ENCODE data around the gene PRKCI.

DNA sequence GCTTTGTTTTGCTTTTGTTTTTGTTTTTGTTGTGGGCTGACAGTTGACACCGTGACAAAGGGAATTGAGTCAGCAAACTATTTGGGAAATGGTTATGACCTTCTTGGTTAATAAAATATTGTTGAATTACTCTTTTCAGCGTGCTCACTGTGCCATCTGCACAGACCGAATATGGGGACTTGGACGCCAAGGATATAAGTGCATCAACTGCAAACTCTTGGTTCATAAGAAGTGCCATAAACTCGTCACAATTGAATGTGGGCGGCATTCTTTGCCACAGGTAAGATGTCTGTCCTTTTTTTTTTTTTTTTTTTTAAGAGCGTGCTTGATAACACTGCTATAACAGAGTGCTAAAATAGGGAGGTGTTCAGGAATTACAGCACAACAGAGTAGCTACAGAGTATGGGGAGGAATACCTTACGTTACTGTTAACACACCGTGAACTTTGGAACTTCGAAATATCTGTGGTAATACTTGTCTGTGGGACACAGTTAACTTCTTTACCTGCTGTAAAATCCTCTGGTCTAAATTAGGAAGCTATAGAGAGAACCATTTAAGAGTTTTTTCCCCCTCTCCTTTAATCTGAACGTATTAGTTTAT is 48.2 kb downstream of the PRKCI start:
- TF ChIP-seq, protein P1, sequence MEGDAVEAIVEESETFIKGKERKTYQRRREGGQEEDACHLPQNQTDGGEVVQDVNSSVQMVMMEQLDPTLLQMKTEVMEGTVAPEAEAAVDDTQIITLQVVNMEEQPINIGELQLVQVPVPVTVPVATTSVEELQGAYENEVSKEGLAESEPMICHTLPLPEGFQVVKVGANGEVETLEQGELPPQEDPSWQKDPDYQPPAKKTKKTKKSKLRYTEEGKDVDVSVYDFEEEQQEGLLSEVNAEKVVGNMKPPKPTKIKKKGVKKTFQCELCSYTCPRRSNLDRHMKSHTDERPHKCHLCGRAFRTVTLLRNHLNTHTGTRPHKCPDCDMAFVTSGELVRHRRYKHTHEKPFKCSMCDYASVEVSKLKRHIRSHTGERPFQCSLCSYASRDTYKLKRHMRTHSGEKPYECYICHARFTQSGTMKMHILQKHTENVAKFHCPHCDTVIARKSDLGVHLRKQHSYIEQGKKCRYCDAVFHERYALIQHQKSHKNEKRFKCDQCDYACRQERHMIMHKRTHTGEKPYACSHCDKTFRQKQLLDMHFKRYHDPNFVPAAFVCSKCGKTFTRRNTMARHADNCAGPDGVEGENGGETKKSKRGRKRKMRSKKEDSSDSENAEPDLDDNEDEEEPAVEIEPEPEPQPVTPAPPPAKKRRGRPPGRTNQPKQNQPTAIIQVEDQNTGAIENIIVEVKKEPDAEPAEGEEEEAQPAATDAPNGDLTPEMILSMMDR (IDR thresholded peaks at IDR 0.05; ENCODE audit: insufficient read depth, low read length, poor library complexity, severe bottlenecking), result no peak
- no peak for TF ChIP-seq EZH2phosphoT487 (conservative IDR thresholded peaks at IDR 0.05; ENCODE audit: low read length)
